GM10248 (cell line): ENCODE results near the gene KCNG2.

Experiments used
- CTCF ChIA-PET: fragments of 300-600 bp; sonication (Branson Sonifier 250); formaldehyde crosslinking; extraction: SDS; loops from one replicate; lab custom pipeline; 2021; ENCODE audit warnings: antibody characterized with exemption; lab: Yijun Ruan, JAX
- POLR2A ChIA-PET: fragments of 350-650 bp; sonication (Branson Sonifier 250); formaldehyde crosslinking; extraction: SDS; loops from one replicate; lab custom pipeline; 2020; ENCODE audit warnings: antibody characterized with exemption; lab: Yijun Ruan, JAX
- DNase-seq: peaks from one replicate; pipeline ENCODE4 v3.0.0; 2012; ENCODE audit errors: extremely low spot score
- TF ChIP-seq, protein P1 (sequence below): IDR thresholded peaks from 2 replicates; pipeline ENCODE4 v1.5.1; 2012; ENCODE audit warnings: mild to moderate bottlenecking, low read depth; ENCODE audit errors: extremely low read depth, missing control alignments, control extremely low read depth

Gene KCNG2

GRCh38 chr18:79799619-79800370, 2.1 kb downstream of the KCNG2 start:
- TF ChIP-seq, protein P1, sequence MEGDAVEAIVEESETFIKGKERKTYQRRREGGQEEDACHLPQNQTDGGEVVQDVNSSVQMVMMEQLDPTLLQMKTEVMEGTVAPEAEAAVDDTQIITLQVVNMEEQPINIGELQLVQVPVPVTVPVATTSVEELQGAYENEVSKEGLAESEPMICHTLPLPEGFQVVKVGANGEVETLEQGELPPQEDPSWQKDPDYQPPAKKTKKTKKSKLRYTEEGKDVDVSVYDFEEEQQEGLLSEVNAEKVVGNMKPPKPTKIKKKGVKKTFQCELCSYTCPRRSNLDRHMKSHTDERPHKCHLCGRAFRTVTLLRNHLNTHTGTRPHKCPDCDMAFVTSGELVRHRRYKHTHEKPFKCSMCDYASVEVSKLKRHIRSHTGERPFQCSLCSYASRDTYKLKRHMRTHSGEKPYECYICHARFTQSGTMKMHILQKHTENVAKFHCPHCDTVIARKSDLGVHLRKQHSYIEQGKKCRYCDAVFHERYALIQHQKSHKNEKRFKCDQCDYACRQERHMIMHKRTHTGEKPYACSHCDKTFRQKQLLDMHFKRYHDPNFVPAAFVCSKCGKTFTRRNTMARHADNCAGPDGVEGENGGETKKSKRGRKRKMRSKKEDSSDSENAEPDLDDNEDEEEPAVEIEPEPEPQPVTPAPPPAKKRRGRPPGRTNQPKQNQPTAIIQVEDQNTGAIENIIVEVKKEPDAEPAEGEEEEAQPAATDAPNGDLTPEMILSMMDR = no peak
- ChIA-PET CTCF (no interaction called here), POLR2A (no interaction called here)
- no peak for DNase-seq

DNA sequence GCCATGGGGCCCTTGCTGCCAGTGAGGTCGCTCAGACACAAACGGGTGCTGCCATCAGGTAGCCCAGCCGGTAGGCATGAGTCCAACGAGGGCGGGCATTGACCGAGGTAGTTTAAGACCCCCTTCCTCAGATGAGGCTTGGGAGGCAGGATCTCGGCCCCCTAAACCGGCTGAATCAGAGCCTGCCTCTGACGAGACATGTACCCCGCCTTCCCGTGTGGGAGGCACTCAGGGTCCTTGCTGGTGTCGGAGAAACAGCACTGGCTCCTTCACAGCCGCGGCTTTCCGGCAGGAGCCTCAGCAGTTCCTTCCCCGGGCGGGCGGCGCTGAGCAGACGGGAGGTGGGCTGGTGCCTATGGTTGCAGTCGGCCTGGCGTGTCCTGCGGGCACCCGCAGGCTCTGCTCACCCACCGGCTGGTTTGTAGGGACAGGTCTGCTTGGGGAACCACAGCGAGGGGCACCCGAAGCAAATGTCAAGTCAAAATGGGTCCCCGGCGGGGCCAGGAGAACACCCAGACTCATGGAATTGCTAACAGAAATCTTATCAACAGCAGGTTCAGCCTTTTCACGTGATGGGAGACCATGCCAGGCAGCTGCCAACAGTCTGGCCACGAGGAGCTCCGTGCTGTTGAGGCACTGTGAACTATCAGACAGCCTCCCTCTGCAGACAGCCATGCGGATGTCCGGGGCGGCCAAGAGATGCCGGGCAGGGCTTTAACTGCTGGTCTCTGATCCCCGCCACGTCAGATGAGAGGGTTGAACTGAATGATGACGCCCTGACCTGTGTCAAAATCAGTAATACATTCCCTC, 2.8 kb downstream of the KCNG2 start:
- DNase-seq = no peak
- TF ChIP-seq, protein P1 = no peak
- ChIA-PET POLR2A (no interaction called here), CTCF (no interaction called here)

DNA sequence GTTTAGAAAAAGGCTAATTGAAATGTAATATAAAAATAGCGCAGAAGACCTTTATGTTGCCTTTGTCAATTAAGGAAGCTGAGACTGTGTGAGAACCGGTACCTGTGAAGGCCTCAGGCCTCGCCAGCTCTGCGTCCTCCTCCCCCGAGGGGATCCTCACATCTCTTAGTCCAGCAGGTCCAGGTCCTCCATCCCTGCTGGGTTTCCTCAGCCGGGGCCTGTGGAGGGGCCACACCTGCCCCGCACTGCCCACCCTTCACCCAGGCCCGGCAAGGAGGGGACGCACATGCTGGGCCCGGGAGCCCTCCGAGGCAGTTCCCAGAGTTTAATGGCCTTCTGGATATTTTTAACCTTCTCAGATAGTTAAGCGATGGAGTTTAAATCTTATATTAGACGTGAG, 3.5 kb downstream of the KCNG2 start:
- DNase-seq = no peak
- POLR2A ChIA-PET = no interaction called here
- CTCF ChIA-PET = no interaction called here
- TF ChIP-seq, protein P1 = no peak

- DNase-seq = no peak
- TF ChIP-seq, protein P1 = no peak
- ChIA-PET POLR2A (no interaction called here), CTCF (no interaction called here)
Measured at GRCh38 chr18:79801641-79802040, 3.9 kb downstream of the KCNG2 start.

DNA sequence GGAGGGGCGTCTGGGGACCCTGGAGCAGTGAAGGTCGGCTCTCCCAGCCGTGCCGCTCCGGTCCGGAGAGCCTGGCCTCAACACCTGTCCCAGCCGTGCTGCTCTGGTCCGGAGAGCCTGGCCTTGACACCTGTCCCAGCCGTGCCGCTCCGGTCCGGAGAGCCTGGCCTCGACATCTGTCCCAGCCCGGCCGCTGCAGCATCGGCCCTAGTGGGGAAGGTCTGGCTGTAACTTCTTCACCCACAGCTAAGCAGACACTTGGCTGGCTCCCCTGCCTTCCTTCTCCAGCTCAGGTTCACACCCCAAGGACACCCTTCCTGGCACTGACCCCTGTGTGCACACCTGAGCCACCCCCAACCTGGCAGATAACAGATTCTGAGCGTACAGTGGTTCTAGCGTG, 4.6 kb downstream of the KCNG2 start:
- TF ChIP-seq, protein P1 = no peak
- CTCF ChIA-PET = no interaction called here
- DNase-seq = no peak
- POLR2A ChIA-PET = no interaction called here

GRCh38 chr18:79803611-79804051, 5.9 kb downstream of the KCNG2 start:
- ChIA-PET CTCF (no interaction called here), POLR2A (no interaction called here)
- TF ChIP-seq, protein P1 = no peak
- no peak for DNase-seq
